ENCODE measurements around the gene PODXL2.

PODXL2 gene

GRCh38 chr3:127606086-127606805, 22.7 kb upstream of the PODXL2 start:
- no peak for DNase-seq (ENCODE audit: low read depth)

- no peak for DNase-seq (ENCODE audit: low read depth)
Observed at GRCh38 chr3:127606981-127607595, 21.9 kb upstream of the PODXL2 start.

GRCh38 chr3:127607675-127608361, 21.2 kb upstream of the PODXL2 start:
- no peak for DNase-seq (ENCODE audit: low read depth)

GRCh38 chr3:127608362-127608718, 20.6 kb upstream of the PODXL2 start:
- DNase-seq (ENCODE audit: low read depth) = no peak

- no peak for DNase-seq (ENCODE audit: low read depth)
Observed at GRCh38 chr3:127610105-127610504, 18.9 kb upstream of the PODXL2 start.

GRCh38 chr3:127611251-127611650, 17.7 kb upstream of the PODXL2 start:
- DNase-seq (ENCODE audit: low read depth) = no peak

GRCh38 chr3:127612966-127613365, 16.0 kb upstream of the PODXL2 start:
- DNase-seq (ENCODE audit: low read depth) = no peak

GRCh38 chr3:127613406-127613805, 15.6 kb upstream of the PODXL2 start:
- DNase-seq (ENCODE audit: low read depth) = no peak

GRCh38 chr3:127614928-127615589, 13.9 kb upstream of the PODXL2 start:
- no peak for DNase-seq (ENCODE audit: low read depth)

GRCh38 chr3:127615631-127616305, 13.2 kb upstream of the PODXL2 start:
- DNase-seq (ENCODE audit: low read depth) = no peak

GRCh38 chr3:127616836-127617605, 12.0 kb upstream of the PODXL2 start:
- DNase-seq (ENCODE audit: low read depth) = no peak

GRCh38 chr3:127618891-127619290, 10.1 kb upstream of the PODXL2 start:
- DNase-seq (ENCODE audit: low read depth) = no peak

GRCh38 chr3:127620637-127621375, 8.2 kb upstream of the PODXL2 start:
- no peak for DNase-seq (ENCODE audit: low read depth)

- no peak for DNase-seq (ENCODE audit: low read depth)
Observed at GRCh38 chr3:127622031-127622430, 7.0 kb upstream of the PODXL2 start.

- DNase-seq (ENCODE audit: low read depth) = no peak
Observed at GRCh38 chr3:127622772-127623576, 6.0 kb upstream of the PODXL2 start.

- no peak for DNase-seq (ENCODE audit: low read depth)
Observed at GRCh38 chr3:127624063-127624462, 4.9 kb upstream of the PODXL2 start.

GRCh38 chr3:127625821-127626220, 3.2 kb upstream of the PODXL2 start:
- DNase-seq (ENCODE audit: low read depth) = no peak

GRCh38 chr3:127628426-127628787, 578 bp upstream of the PODXL2 start:
- DNase-seq (ENCODE audit: low read depth) = no peak

GRCh38 chr3:127629467-127630403, 750 bp downstream of the PODXL2 start:
- no peak for DNase-seq (ENCODE audit: low read depth)
